Measurements from ENCODE around the gene SLC16A3. TPM values are rescaled to one million over a fixed set of nuclear protein-coding genes. Genes with fewer than 3 reads are reported as not detected.
"Not testable (repeated sequence)": the region's sequence is repeated elsewhere in the genome, so short reads cannot be mapped to it uniquely, and the experiment has no call there.

Gene SLC16A3
- total and polyA plus RNA-seq, 2 of the 8 experiments (the other 6 are each of a cell fraction or from before 2014, with no cell fraction given), result 3.8 to 8.7 TPM

DNA sequence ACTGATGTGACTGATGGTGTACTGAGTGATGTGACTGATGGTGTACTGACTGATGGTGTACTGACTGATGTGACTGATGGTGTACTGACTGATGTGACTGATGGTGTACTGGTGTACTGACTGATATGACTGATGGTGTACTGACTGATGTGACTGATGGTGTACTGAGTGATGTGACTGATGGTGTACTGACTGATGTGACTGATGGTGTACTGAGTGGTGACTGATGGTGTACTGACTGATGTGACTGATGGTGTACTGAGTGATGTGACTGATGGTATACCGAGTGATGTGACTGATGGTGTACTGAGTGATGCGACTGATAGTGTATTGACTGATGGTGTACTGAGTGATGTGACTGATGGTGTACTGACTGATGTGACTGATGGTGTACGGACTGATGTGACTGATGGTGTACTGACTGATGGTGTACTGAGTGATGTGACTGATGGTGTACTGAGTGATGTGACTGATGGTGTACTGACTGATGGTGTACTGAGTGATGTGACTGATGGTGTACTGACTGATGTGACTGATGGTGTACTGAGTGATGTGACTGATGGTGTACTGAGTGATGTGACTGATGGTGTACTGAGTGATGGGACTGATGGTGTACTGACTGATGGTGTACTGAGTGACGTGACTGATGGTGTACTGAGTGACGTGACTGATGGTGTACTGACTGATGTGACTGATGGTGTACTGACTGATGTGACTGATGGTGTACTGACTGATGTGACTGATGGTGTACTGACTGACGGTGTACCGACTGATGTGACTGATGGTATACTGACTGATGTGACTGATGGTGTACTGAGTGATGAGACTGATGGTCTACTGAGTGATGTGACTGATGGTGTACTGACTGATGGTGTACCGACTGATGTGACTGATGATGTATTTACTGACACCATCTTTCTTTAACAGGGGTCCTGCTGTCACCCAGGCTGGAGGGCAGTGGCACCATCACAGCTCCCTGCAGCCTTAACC, 31.4 kb downstream of the SLC16A3 start:
- H3K4ac ChIP-seq (replicated peaks; ENCODE audit: insufficient read length, low read depth, low read length); H3K9ac ChIP-seq (replicated peaks in 1 of 4; ENCODE audit: extremely low read depth in 1 of 4, low read depth in 3 of 4, low read length in 3 of 4); H3K4me3 ChIP-seq (ENCODE audit: extremely low read depth in 1 of 4, insufficient read depth in 2 of 4, low read depth in 3 of 4, low read length in 4 of 4); H4K91ac ChIP-seq (replicated peaks; ENCODE audit: insufficient read length, low read length); H3K4me2 ChIP-seq (ENCODE audit: insufficient read depth in 1 of 2, low read depth in 2 of 2, low read length in 2 of 2); H3K27me3 ChIP-seq (replicated peaks in 1 of 4; ENCODE audit: control insufficient read depth in 3 of 4, extremely low read depth in 1 of 4, insufficient read depth in 3 of 4, low read length in 3 of 4); POLR2A ChIA-PET (ENCODE audit: partially characterized antibody); H3K56ac ChIP-seq (replicated peaks; ENCODE audit: insufficient read length, low read depth, low read length); H3K27ac ChIP-seq (ENCODE audit: low read depth, low read length); H2BK20ac ChIP-seq (ENCODE audit: low read length); H2BK15ac ChIP-seq (ENCODE audit: low read length); H3K23me2 ChIP-seq (ENCODE audit: low read depth, low read length); DNase-seq (ENCODE audit: low read depth in 1 of 2, low spot score in 2 of 2); H2AK5ac ChIP-seq (ENCODE audit: low read depth, low read length); H2BK12ac ChIP-seq (ENCODE audit: low read depth, low read length); H3K23ac ChIP-seq (ENCODE audit: insufficient read length); H3K4me1 ChIP-seq (replicated peaks in 1 of 4; ENCODE audit: control insufficient read depth in 3 of 4, insufficient read depth in 4 of 4, low read length in 3 of 4); FAIRE-seq; H3K14ac ChIP-seq (ENCODE audit: insufficient read length); H2BK5ac ChIP-seq (ENCODE audit: low read depth, low read length); H3K18ac ChIP-seq (ENCODE audit: extremely low read depth, low read length); H4K5ac ChIP-seq (ENCODE audit: insufficient read length, low read depth, low read length); H4K8ac ChIP-seq (ENCODE audit: extremely low read depth, insufficient read depth, low read length); H2AFZ ChIP-seq (ENCODE audit: low read length); H2BK120ac ChIP-seq (replicated peaks; ENCODE audit: low read depth, low read length); H3K9me3 ChIP-seq (ENCODE audit: insufficient read depth in 2 of 2, low read depth in 1 of 2, low read length in 1 of 2): not testable (repeated sequence)
- 90% methylated on average over 8 of the region's 8 CpGs; no CpG with 5 or more reads in 1 of the 2 experiments for WGBS, 2 experiments (ENCODE audit: extremely low coverage in 1 of 2, insufficient coverage in 1 of 2, insufficient read length in 1 of 2, insufficient replicate concordance in 2 of 2, low coverage in 1 of 2, low lambda C conversion rate in 2 of 2, missing lambda C conversion rate in 1 of 2)
- CTCF ChIA-PET (ENCODE audit: partially characterized antibody), result interaction anchor here (1.0 to 1.5 kb wide), 2 partner anchors 24 to 67 kb away, joined by 4 read pairs; no protein-coding TSS in a partner anchor
- H3K79me1 ChIP-seq (ENCODE audit: low read depth, low read length), result peaks cover 24% of the 10 kb centered on the region
- H3K79me2 ChIP-seq (ENCODE audit: control insufficient read depth in 1 of 2, insufficient read depth in 2 of 2, low read length in 2 of 2), result peaks cover 8 to 83% of the 10 kb centered on the region in 2 experiments; a peak in 3 of 4 replicates
- peaks cover 28 to 41% of the 10 kb centered on the region in 2 experiments for H4K20me1 ChIP-seq (replicated peaks in 1 of 2; ENCODE audit: control insufficient read depth in 1 of 2, insufficient read depth in 2 of 2, low read length in 2 of 2)
- H3K36me3 ChIP-seq (ENCODE audit: control insufficient read depth in 2 of 4, insufficient read depth in 4 of 4, low read length in 3 of 4), result peaks cover 36 to 92% (median 71%) of the 10 kb centered on the region in 4 experiments

All from H1 (cell line).